CD4-positive, alpha-beta T cell (primary cell): ENCODE measurements around the gene KNDC1. TPM values are rescaled to one million over a fixed set of nuclear protein-coding genes. Genes with fewer than 3 reads are reported as not detected.

Experiments
- ATAC-seq: fragments of 200-7000 bp; cut with Tn5 transposase; one replicate; pipeline ENCODE4 v1.10.0; 2022; ENCODE audit warnings: mild to moderate bottlenecking; ENCODE audit not compliant: poor library complexity
- CTCF ChIA-PET: fragments of 350-600 bp; sonication (Branson Sonifier 250); formaldehyde crosslinking; loops from one replicate; lab custom pipeline; 2021; ENCODE audit warnings: antibody characterized with exemption, inconsistent platforms; lab: Charles Lee
- POLR2A ChIA-PET: fragments of 350-600 bp; sonication (Branson Sonifier 250); formaldehyde crosslinking; loops from one replicate; lab custom pipeline; 2021; ENCODE audit warnings: antibody characterized with exemption, inconsistent platforms; lab: Charles Lee
- DNase-seq, 14 experiments: peaks; one replicate each; pipeline ENCODE4 v3.0.0-alpha.2; 2013 to 2020; ENCODE audit warnings: mixed read lengths in 2 of 14
- H3K27ac ChIP-seq, 2 donors: one replicate each; pipeline versions ENCODE4 v1.5.1 to v1.7.0; 2013; ENCODE audit warnings: low read length in 2 of 2, low read depth in 1 of 2, mild to moderate bottlenecking in 1 of 2
- H3K27me3 ChIP-seq, 2 experiments: 1 replicate in 1 of 2; 2 replicates in 1 of 2; pipeline versions ENCODE4 v1.6.1 to v1.7.0; 2013; ENCODE audit warnings: low read length in 2 of 2, control low read depth in 1 of 2, mild to moderate bottlenecking in 1 of 2, moderate library complexity in 1 of 2; ENCODE audit not compliant: insufficient read depth in 2 of 2, control insufficient read depth in 1 of 2
- H3K36me3 ChIP-seq: one replicate; pipeline ENCODE4 v1.6.1; 2013; ENCODE audit warnings: low read length, control low read depth; ENCODE audit not compliant: insufficient read depth
- H3K4me1 ChIP-seq: one replicate; pipeline ENCODE4 v1.6.1; 2013; ENCODE audit warnings: low read length, control low read depth; ENCODE audit not compliant: insufficient read depth
- H3K4me3 ChIP-seq: one replicate; pipeline ENCODE4 v1.5.1; 2013; ENCODE audit warnings: mild to moderate bottlenecking, low read length, moderate library complexity
- H3K9me3 ChIP-seq, 2 experiments: 1 replicate in 1 of 2; 2 replicates in 1 of 2; pipeline versions ENCODE4 v1.6.1 to v1.7.0; 2013; ENCODE audit warnings: low read length in 2 of 2, mild to moderate bottlenecking in 2 of 2, control low read depth in 1 of 2, moderate library complexity in 1 of 2; ENCODE audit not compliant: control insufficient read depth in 1 of 2, insufficient read depth in 1 of 2
- H3K27ac Mint-ChIP-seq: one replicate; pipeline ENCODE4 v1.8.0; 2020; ENCODE audit warnings: mixed read lengths
- H3K27me3 Mint-ChIP-seq: one replicate; pipeline ENCODE4 v1.8.0; 2021; ENCODE audit warnings: mixed read lengths
- H3K36me3 Mint-ChIP-seq: one replicate; pipeline ENCODE4 v1.8.0; 2021; ENCODE audit warnings: low read depth, mixed read lengths
- H3K4me1 Mint-ChIP-seq: one replicate; pipeline ENCODE4 v1.8.0; 2021; ENCODE audit warnings: low read depth, mixed read lengths
- H3K4me3 Mint-ChIP-seq: one replicate; pipeline ENCODE4 v1.8.0; 2020; ENCODE audit warnings: mild to moderate bottlenecking, mixed read lengths
- H3K9me3 Mint-ChIP-seq: one replicate; pipeline ENCODE4 v1.8.0; 2020; ENCODE audit warnings: mixed read lengths
- CTCF ChIP-seq: fragments of 200-600 bp; IDR thresholded peaks from one replicate; pipeline ENCODE4 v1.8.0; 2022; ENCODE audit warnings: antibody characterized with exemption, mild to moderate bottlenecking
- intact Hi-C, 2 experiments: fragments of 100-400 bp; cut with DNase I in 1 of 2; cut with micrococcal nuclease in 1 of 2; formaldehyde crosslinking; loops; one replicate each; pipeline versions ENCODE4 v1.15.1 to v1.9.0; 2023 to 2025; cut with DNase I, micrococcal nuclease
- total RNA-seq, 174 experiments: library from RNA in 2 of 174; stranded (reverse) in 2 of 174; gene quantifications; one replicate each; pipeline ENCODE4 v1.2.3 and lab custom pipeline; 2021 to 2026

KNDC1 gene
- total RNA-seq, 2 experiments from 2014 or later: not detected

- Histone ChIP-seq H3K27me3 (no peaks in the 10 kb centered on the region), H3K4me1 (peaks cover 4% of the 10 kb centered on the region), H3K27ac (no peak overlapping the region), H3K9me3 (no peaks in the 10 kb centered on the region), H3K36me3 (no peaks in the 10 kb centered on the region), H3K4me3 (no peak overlapping the region)
- Mint-ChIP-seq H3K27ac (no peak overlapping the region), H3K4me3 (no peak overlapping the region), H3K36me3 (no peaks in the 10 kb centered on the region), H3K9me3 (no peaks in the 10 kb centered on the region), H3K27me3 (no peaks in the 10 kb centered on the region), H3K4me1 (no peaks in the 10 kb centered on the region)
- POLR2A ChIA-PET: no interaction called here
- intact Hi-C loops: no loop called here
- no peak for ATAC-seq
- CTCF ChIA-PET: no interaction called here
- DNase-seq: no peak
- no peak for TF ChIP-seq CTCF
Measured at GRCh38 chr10:133249975-133250754, 90.1 kb downstream of the KNDC1 start.

GRCh38 chr10:133251388-133252222, 91.6 kb downstream of the KNDC1 start:
- intact Hi-C loops: no loop called here
- no peak for TF ChIP-seq CTCF
- POLR2A ChIA-PET: no interaction called here

GRCh38 chr10:133252223-133252552, 92.2 kb downstream of the KNDC1 start:
- Mint-ChIP-seq H3K27ac (no peak overlapping the region), H3K27me3 (no peaks in the 10 kb centered on the region), H3K4me1 (peaks cover 4% of the 10 kb centered on the region), H3K9me3 (no peaks in the 10 kb centered on the region), H3K36me3 (no peaks in the 10 kb centered on the region), H3K4me3 (no peak overlapping the region)
- Histone ChIP-seq H3K36me3 (no peaks in the 10 kb centered on the region), H3K9me3 (no peaks in the 10 kb centered on the region), H3K4me3 (no peak overlapping the region), H3K27ac (no peak overlapping the region), H3K4me1 (peaks cover 5% of the 10 kb centered on the region), H3K27me3 (no peaks in the 10 kb centered on the region)
- no peak for TF ChIP-seq CTCF
- intact Hi-C loops: no loop called here
- ChIA-PET POLR2A (no interaction called here), CTCF (no interaction called here)
- DNase-seq (no peak), ATAC-seq (no peak)

More at GRCh38 chr10:133251388-133252222, 91.6 kb downstream of the KNDC1 start:
- no peaks in the 10 kb centered on the region for H3K36me3 Mint-ChIP-seq
- DNase-seq: no peak
- Histone ChIP-seq H3K27ac (no peak overlapping the region), H3K9me3 (no peaks in the 10 kb centered on the region), H3K27me3 (no peaks in the 10 kb centered on the region), H3K36me3 (no peaks in the 10 kb centered on the region), H3K4me3 (no peak overlapping the region), H3K4me1 (no peaks in the 10 kb centered on the region)
- H3K9me3 Mint-ChIP-seq: no peaks in the 10 kb centered on the region
- CTCF ChIA-PET: no interaction called here
- H3K4me3 Mint-ChIP-seq: no peak overlapping the region
- ATAC-seq: no peak
- no peaks in the 10 kb centered on the region for H3K4me1 Mint-ChIP-seq
- H3K27ac Mint-ChIP-seq: no peak overlapping the region
- no peaks in the 10 kb centered on the region for H3K27me3 Mint-ChIP-seq
